Measurements from ENCODE around the gene ZNF469. TPM values are rescaled to one million over a fixed set of nuclear protein-coding genes. Genes with fewer than 3 reads are reported as not detected.

Gene ZNF469
- total and polyA plus RNA-seq, 2 of the 13 experiments (the other 11 are each of a cell fraction or from before 2014, with no cell fraction given) = not detected

- intact Hi-C loops (cut with micrococcal nuclease; ENCODE audit: unreplicated experiment) = no loop called here
- H3K4me3 ChIP-seq (replicated peaks in 1 of 3; ENCODE audit: insufficient read depth in 1 of 3, low read depth in 2 of 3, low read length in 3 of 3) = no peak overlapping the region
- no peak overlapping the region for H3K9ac ChIP-seq (ENCODE audit: insufficient read depth, low read depth, low read length)
- peaks cover 35 to 81% of the 10 kb centered on the region in 2 experiments for H3K27me3 ChIP-seq (ENCODE audit: control insufficient read depth in 1 of 2, insufficient read depth in 2 of 2, low read length in 2 of 2)
- POLR2A ChIA-PET = no interaction called here
- WGBS (ENCODE audit: low lambda C conversion rate) = 75% methylated on average over 1 of the region's 5 CpGs
- no peaks in the 10 kb centered on the region for H3K9me3 ChIP-seq (ENCODE audit: low read length)
- ATAC-seq = no peak
- CTCF ChIA-PET (ENCODE audit: low intra/inter-chr PET ratio, low total read pairs) = no interaction called here
- no peaks in the 10 kb centered on the region for H3K79me2 ChIP-seq (ENCODE audit: insufficient read depth, low read length)
- no peaks in the 10 kb centered on the region for H3K36me3 ChIP-seq (replicated peaks in 1 of 2; ENCODE audit: control insufficient read depth in 1 of 2, insufficient read depth in 2 of 2, low read length in 2 of 2)
- H2AFZ ChIP-seq (ENCODE audit: low read length) = no peak overlapping the region
- BruUV-seq (replicated peaks) = no TSS peak
- no peak for FAIRE-seq
- no peak for TF ChIP-seq ZFP36L1 (CRISPR knock-in tag; IDR thresholded peaks at IDR 0.05)
- TF ChIP-seq ZNF281 (CRISPR knock-in tag; IDR thresholded peaks at IDR 0.05; ENCODE audit: borderline replicate concordance) = no peak
- TF ChIP-seq ERF (CRISPR knock-in tag; IDR thresholded peaks at IDR 0.05) = no peak
- 0 out of 2 replicates have a peak, but pooled peaks have one; percentile 3 for TF ChIP-seq ZNF687 (CRISPR knock-in tag; IDR thresholded peaks at IDR 0.05)
- TF ChIP-seq ARNT2 (CRISPR knock-in tag; IDR thresholded peaks at IDR 0.05; ENCODE audit: low read depth) = no peak
- no peak for TF ChIP-seq PRPF4 (IDR thresholded peaks at IDR 0.05; ENCODE audit: low read depth, low read length, poor library complexity, severe bottlenecking)
- no peak for TF ChIP-seq ZNF781 (CRISPR knock-in tag; IDR thresholded peaks at IDR 0.05; ENCODE audit: borderline replicate concordance, not compliant biosample characterization)
- no peak for TF ChIP-seq FOXJ3 (CRISPR knock-in tag; IDR thresholded peaks at IDR 0.05; ENCODE audit: borderline replicate concordance)
- TF ChIP-seq ZNF501 (CRISPR knock-in tag; IDR thresholded peaks at IDR 0.05) = no peak
- peak; percentile 85 for TF ChIP-seq ZNF629 (CRISPR knock-in tag; conservative IDR thresholded peaks at IDR 0.05)
- DNase-seq (ENCODE audit: low spot score) = no peak
- in situ Hi-C loops (cut with HindIII; ENCODE audit: extremely low pct_ligation_motif_present, low pct_unique_long_range_greater_than_20kb) = no loop called here
- no peaks in the 10 kb centered on the region for H3K4me1 ChIP-seq (ENCODE audit: insufficient read depth, low read length)
- H4K20me1 ChIP-seq (ENCODE audit: insufficient read depth, low read length) = no peaks in the 10 kb centered on the region; the same call in 1 of the 2 replicates
- H3K4me2 ChIP-seq (ENCODE audit: low read depth, low read length) = no peak overlapping the region
- H3K27ac ChIP-seq (ENCODE audit: extremely low read length, insufficient read depth, low read length) = no peak overlapping the region
Measured at GRCh38 chr16:88415381-88415705, 32.6 kb downstream of the ZNF469 start.
